DND-41 (cell line): ENCODE data around the gene SMIM41.

ENCODE experiments used
- EZH2 ChIP-seq: IDR thresholded peaks from 3 replicates; pipeline ENCODE4 v1.6.1; 2012; ENCODE audit warnings: borderline replicate concordance, low read depth, mild to moderate bottlenecking, moderate library complexity, low read length, inconsistent platforms; ENCODE audit not compliant: severe bottlenecking
- TF ChIP-seq, protein P1 (sequence below): IDR thresholded peaks from 2 replicates; pipeline ENCODE4 v1.5.1; 2012; ENCODE audit warnings: borderline replicate concordance, low read length, moderate library complexity, mild to moderate bottlenecking; ENCODE audit not compliant: poor library complexity, severe bottlenecking; ENCODE audit errors: extremely low read depth

DNA sequence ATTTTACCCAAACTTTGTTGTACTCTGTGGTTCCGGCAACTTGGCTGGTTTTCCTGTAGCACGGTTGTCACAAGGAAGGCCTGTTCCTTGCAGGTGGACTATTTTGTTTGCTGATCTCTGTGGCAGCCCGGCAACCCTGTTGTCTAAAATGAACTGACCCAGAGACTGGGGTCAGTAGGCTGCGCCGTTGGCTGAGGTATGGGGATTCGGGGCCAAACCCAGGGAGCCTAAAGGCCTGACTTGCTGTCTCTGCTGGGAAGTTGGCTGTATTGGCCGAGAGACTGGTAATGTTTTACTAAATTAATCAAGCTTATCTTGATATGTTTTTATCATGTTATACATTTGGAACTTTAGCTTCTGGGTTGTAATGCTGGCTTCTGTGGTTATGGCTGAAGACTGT is 13.8 kb downstream of the SMIM41 start:
- TF ChIP-seq, protein P1, sequence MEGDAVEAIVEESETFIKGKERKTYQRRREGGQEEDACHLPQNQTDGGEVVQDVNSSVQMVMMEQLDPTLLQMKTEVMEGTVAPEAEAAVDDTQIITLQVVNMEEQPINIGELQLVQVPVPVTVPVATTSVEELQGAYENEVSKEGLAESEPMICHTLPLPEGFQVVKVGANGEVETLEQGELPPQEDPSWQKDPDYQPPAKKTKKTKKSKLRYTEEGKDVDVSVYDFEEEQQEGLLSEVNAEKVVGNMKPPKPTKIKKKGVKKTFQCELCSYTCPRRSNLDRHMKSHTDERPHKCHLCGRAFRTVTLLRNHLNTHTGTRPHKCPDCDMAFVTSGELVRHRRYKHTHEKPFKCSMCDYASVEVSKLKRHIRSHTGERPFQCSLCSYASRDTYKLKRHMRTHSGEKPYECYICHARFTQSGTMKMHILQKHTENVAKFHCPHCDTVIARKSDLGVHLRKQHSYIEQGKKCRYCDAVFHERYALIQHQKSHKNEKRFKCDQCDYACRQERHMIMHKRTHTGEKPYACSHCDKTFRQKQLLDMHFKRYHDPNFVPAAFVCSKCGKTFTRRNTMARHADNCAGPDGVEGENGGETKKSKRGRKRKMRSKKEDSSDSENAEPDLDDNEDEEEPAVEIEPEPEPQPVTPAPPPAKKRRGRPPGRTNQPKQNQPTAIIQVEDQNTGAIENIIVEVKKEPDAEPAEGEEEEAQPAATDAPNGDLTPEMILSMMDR = no peak
- no peak for TF ChIP-seq EZH2
